GM12878 (cell line): ENCODE results near the gene C1S. TPM values are rescaled to one million over a fixed set of nuclear protein-coding genes. Genes with fewer than 3 reads are reported as not detected.

Experiments
- ATAC-seq: fragments of 200-7000 bp; cut with Tn5 transposase; 3 replicates; pipeline ENCODE4 v1.9.1; 2020; ENCODE audit warnings: mild to moderate bottlenecking, moderate library complexity
- BruUV-seq: library from RNA; stranded (reverse); fragments of 400-500 nt; replicated peaks from 2 replicates; lab custom pipeline; 2021; lab: Mats Ljungman, UMichigan
- CTCF ChIA-PET: fragments of 300-600 bp; sonication (Branson Sonifier 250); formaldehyde crosslinking; extraction: SDS; loops from one replicate; lab custom pipeline; 2021; ENCODE audit warnings: inconsistent platforms; lab: Yijun Ruan, JAX
- POLR2A ChIA-PET: fragments of 350-600 bp; formaldehyde crosslinking; extraction: SDS; loops from one replicate; lab custom pipeline; 2021; ENCODE audit warnings: inconsistent platforms; lab: Charles Lee
- RAD21 ChIA-PET: fragments of 300-600 bp; sonication (Branson Sonifier 250); formaldehyde crosslinking; loops from one replicate; lab custom pipeline; 2023; ENCODE audit warnings: antibody characterized with exemption; ENCODE audit not compliant: unreplicated experiment; lab: Charles Lee
- SMC1A ChIA-PET: fragments of 300-600 bp; sonication (Branson Sonifier 250); formaldehyde crosslinking; loops from one replicate; lab custom pipeline; 2023; ENCODE audit not compliant: unreplicated experiment, uncharacterized antibody; lab: Charles Lee
- DNase-seq: peaks from one replicate; pipeline ENCODE4 v3.0.0-alpha.2; 2011; ENCODE audit warnings: low read depth, low spot score
- FAIRE-seq: peaks from 3 replicates; lab custom pipeline; 2011; peaks lifted over from hg19 to GRCh38; lab: Jason Lieb, UNC
- H2AFZ ChIP-seq: 2 replicates; pipeline ENCODE4 v1.6.0; 2011; ENCODE audit warnings: low read depth, low read length, control low read depth; ENCODE audit not compliant: control insufficient read depth
- H3K27ac ChIP-seq: 2 replicates; pipeline ENCODE4 v1.5.1; 2011; ENCODE audit warnings: control low read depth; ENCODE audit not compliant: control insufficient read depth, insufficient read depth
- H3K27me3 ChIP-seq, 2 experiments: replicated peaks in 1 of 2; 2 replicates each; pipeline versions ENCODE4 v1.6.0 to v1.6.1; 2011; ENCODE audit warnings: low read length in 1 of 2; ENCODE audit not compliant: control insufficient read depth in 2 of 2, insufficient read depth in 2 of 2
- H3K36me3 ChIP-seq, 2 experiments: 2 replicates each; pipeline ENCODE4 v1.5.1; 2011; ENCODE audit warnings: low read length in 1 of 2; ENCODE audit not compliant: control insufficient read depth in 2 of 2, insufficient read depth in 2 of 2
- H3K4me1 ChIP-seq: 2 replicates; pipeline ENCODE4 v1.6.1; 2011; ENCODE audit warnings: mild to moderate bottlenecking, low read length, moderate library complexity, mixed read lengths; ENCODE audit not compliant: control insufficient read depth, insufficient read depth
- H3K4me2 ChIP-seq: 2 replicates; pipeline ENCODE4 v1.6.0; 2011; ENCODE audit warnings: control low read depth; ENCODE audit not compliant: control insufficient read depth, insufficient read depth
- H3K4me3 ChIP-seq: fragments of 200-600 bp; sonication (generic); 2 replicates; pipeline ENCODE4 v1.5.1; 2016
- H3K79me2 ChIP-seq: 2 replicates; pipeline ENCODE4 v1.6.0; 2011; ENCODE audit warnings: low read length; ENCODE audit not compliant: control insufficient read depth, insufficient read depth
- H3K9ac ChIP-seq: 2 replicates; pipeline ENCODE4 v1.8.0; 2011; ENCODE audit warnings: low read length, control low read depth, mixed read lengths; ENCODE audit not compliant: control insufficient read depth, insufficient read depth
- H3K9me3 ChIP-seq: replicated peaks from 3 replicates; pipeline ENCODE4 v1.5.1; 2011; ENCODE audit warnings: mild to moderate bottlenecking, low read length; ENCODE audit not compliant: control insufficient read depth, insufficient read depth
- H4K20me1 ChIP-seq: 2 replicates; pipeline ENCODE4 v1.6.0; 2011; ENCODE audit not compliant: control insufficient read depth, insufficient read depth
- POLR2A ChIP-seq: IDR thresholded peaks from 2 replicates; pipeline ENCODE4 v1.6.1; 2011; ENCODE audit warnings: low read depth, mild to moderate bottlenecking, low read length
- WGBS: methylation state at CpG from one replicate; pipeline ENCODE4 v1.1.6; 2016; ENCODE audit warnings: low lambda C conversion rate; ENCODE audit not compliant: insufficient replicate concordance, insufficient coverage; ENCODE audit errors: missing lambda C conversion rate; 5-methylcytosine and 5-hydroxymethylcytosine counted together
- in situ Hi-C: fragments of 300-500 bp; cut with MboI; formaldehyde crosslinking; loops from 9 replicates; pipeline ENCODE4 v1.14.3; 2018; ENCODE audit warnings: mixed read lengths
- intact Hi-C: fragments of 100-400 bp; cut with micrococcal nuclease; formaldehyde crosslinking; loops from one replicate; pipeline ENCODE4 v1.14.2; 2022; ENCODE audit not compliant: unreplicated experiment
- polyA plus RNA-seq, 11 experiments: library from polyadenylated mRNA; depleted of rRNA in 4 of 11; unstranded in 6 of 11; stranded (reverse) in 5 of 11; fragments of >200 nt; fragmentation: Nextera tagmentation in 4 of 11; fragmentation: Illumina TruSeq in 1 of 11; extraction: Ambion mirVana in 4 of 11; extraction: Trizol in 1 of 11; gene quantifications; 1 replicate in 1 of 11; 2 replicates in 10 of 11; pipeline versions ENCODE4 v1.2.1 to v1.2.3, GENCODE V29; 2011 to 2016; ENCODE audit warnings: inconsistent platforms in 2 of 11, missing spikeins in 2 of 11, low read depth in 1 of 11
- total RNA-seq, 4 experiments: library from RNA; depleted of rRNA in 3 of 4; stranded (reverse); fragments of >200 nt in 3 of 4; fragmentation: Illumina TruSeq in 1 of 4; extraction: Trizol in 1 of 4; gene quantifications; 2 replicates each; pipeline versions ENCODE4 v1.2.1 to v1.2.3, GENCODE V29; 2013 to 2021
- TF ChIP-seq, protein P1 (sequence below): fragments of 450-650 bp; IDR thresholded peaks from 2 replicates; pipeline ENCODE4 v1.6.1; 2017; ENCODE audit warnings: mild to moderate bottlenecking, moderate library complexity

C1S gene
- total and polyA plus RNA-seq, 10 of the 15 experiments (the other 5 are each of a cell fraction or from before 2014, with no cell fraction given) = 0.10 to 1.4 (median 0.42) TPM

DNA sequence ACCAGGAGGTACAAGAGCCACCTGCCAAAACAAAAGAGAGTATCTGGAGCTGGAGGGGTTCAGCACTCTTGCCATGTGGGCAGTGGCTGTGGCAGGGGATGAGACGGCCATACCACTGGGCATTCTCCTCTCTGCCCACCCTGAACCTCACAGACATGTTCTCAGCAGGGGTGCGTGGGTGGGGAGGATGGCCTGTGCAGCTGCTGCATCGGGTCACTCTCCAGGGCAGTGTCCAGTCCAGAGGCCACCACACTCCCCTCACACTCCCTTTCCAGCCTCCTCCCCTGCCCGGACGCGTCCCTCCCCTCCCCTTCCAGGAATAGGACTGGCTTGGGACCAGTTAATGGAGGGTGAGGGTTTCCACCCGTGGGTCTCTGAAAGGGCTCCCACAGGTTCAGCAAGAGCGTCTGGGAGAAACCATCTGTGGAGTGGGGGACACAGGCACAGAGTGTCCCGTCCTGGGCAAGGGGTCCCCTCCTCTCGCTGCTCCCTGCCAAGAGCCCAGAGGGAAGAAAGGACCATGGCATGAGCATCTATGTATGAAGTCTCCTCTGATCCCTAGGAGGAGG is 31.2 kb downstream of the C1S start:
- peak overlapping the region; percentile 92 for H3K4me2 ChIP-seq
- FAIRE-seq (no peak), ATAC-seq (no peak; the same call in 1 of the 3 replicates), DNase-seq (no peak)
- ChIA-PET POLR2A (interaction anchor here (0.5 to 1.1 kb wide), 3 partner anchors 13 to 167 kb away, joined by 3 to 4 read pairs (median 3); no protein-coding TSS in a partner anchor), RAD21 (interaction anchor here (1.1 to 1.5 kb wide), 2 partner anchors 16 to 17 kb away, joined by 3 to 5 read pairs; partner anchors contain the start of gene C1RL), CTCF (interaction anchor here (1.0 to 6.3 kb wide), 8 partner anchors 16 to 219 kb away, joined by 3 to 32 read pairs (median 5); partner anchors contain the start of genes C12orf57, C1RL, RNU7-1 and SPSB2), SMC1A (interaction anchor here (1.2 to 1.4 kb wide), 2 partner anchors 16 to 147 kb away, joined by 4 to 5 read pairs; no protein-coding TSS in a partner anchor)
- H3K79me2 ChIP-seq = no peaks in the 10 kb centered on the region
- in situ Hi-C loops = no loop called here
- WGBS = 39% methylated on average over 10 of the region's 10 CpGs
- no peak overlapping the region; the same call in 1 of the 2 replicates for H3K4me3 ChIP-seq
- H3K9ac ChIP-seq = peak overlapping the region; percentile 74
- H3K36me3 ChIP-seq = no peaks in the 10 kb centered on the region
- H3K9me3 ChIP-seq = no peaks in the 10 kb centered on the region
- H3K27ac ChIP-seq = no peak overlapping the region; the same call in 1 of the 2 replicates
- TF ChIP-seq, protein P1, sequence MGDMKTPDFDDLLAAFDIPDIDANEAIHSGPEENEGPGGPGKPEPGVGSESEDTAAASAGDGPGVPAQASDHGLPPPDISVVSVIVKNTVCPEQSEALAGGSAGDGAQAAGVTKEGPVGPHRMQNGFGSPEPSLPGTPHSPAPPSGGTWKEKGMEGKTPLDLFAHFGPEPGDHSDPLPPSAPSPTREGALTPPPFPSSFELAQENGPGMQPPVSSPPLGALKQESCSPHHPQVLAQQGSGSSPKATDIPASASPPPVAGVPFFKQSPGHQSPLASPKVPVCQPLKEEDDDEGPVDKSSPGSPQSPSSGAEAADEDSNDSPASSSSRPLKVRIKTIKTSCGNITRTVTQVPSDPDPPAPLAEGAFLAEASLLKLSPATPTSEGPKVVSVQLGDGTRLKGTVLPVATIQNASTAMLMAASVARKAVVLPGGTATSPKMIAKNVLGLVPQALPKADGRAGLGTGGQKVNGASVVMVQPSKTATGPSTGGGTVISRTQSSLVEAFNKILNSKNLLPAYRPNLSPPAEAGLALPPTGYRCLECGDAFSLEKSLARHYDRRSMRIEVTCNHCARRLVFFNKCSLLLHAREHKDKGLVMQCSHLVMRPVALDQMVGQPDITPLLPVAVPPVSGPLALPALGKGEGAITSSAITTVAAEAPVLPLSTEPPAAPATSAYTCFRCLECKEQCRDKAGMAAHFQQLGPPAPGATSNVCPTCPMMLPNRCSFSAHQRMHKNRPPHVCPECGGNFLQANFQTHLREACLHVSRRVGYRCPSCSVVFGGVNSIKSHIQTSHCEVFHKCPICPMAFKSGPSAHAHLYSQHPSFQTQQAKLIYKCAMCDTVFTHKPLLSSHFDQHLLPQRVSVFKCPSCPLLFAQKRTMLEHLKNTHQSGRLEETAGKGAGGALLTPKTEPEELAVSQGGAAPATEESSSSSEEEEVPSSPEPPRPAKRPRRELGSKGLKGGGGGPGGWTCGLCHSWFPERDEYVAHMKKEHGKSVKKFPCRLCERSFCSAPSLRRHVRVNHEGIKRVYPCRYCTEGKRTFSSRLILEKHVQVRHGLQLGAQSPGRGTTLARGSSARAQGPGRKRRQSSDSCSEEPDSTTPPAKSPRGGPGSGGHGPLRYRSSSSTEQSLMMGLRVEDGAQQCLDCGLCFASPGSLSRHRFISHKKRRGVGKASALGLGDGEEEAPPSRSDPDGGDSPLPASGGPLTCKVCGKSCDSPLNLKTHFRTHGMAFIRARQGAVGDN = no peak
- TF ChIP-seq POLR2A = 0 out of 2 replicates have a peak, but pooled peaks have one; percentile 5
- no peaks in the 10 kb centered on the region for H4K20me1 ChIP-seq
- intact Hi-C loops = loop anchor here (1.0 to 5.0 kb wide), 4 partner anchors 74 to 169 kb away; partner anchors contain the start of genes C12orf57, EMG1, LPCAT3 and PHB2
- no peaks in the 10 kb centered on the region for H3K4me1 ChIP-seq
- peak overlapping the region; percentile 97 for H2AFZ ChIP-seq
- no peaks in the 10 kb centered on the region; a peak in 1 of 4 replicates for H3K27me3 ChIP-seq
- BruUV-seq = no TSS peak
